HG02571 (cell line): ENCODE data around the gene SPON1.
"Not testable (repeated sequence)": the region's sequence is repeated elsewhere in the genome, so short reads cannot be mapped to it uniquely, and the experiment has no call there.

Source experiments
- ATAC-seq: cut with Tn5 transposase; IDR thresholded peaks from one replicate; pipeline ENCODE4 v1.9.1; 2021; ENCODE audit warnings: mild to moderate bottlenecking, moderate library complexity; ENCODE audit not compliant: unreplicated experiment

The SPON1 gene

GRCh38 chr11:14075118-14076078 lies 112.9 kb downstream of the SPON1 start:
- ATAC-seq, result no peak

- no peak for ATAC-seq
These were observed 116.5 kb downstream of the SPON1 start for GRCh38 chr11:14079011-14079410.

- ATAC-seq, result no peak
These were observed 117.3 kb downstream of the SPON1 start for GRCh38 chr11:14079797-14080196.

- ATAC-seq, result no peak
These were observed 119.2 kb downstream of the SPON1 start for GRCh38 chr11:14081581-14082231.

GRCh38 chr11:14082338-14082737 lies 119.8 kb downstream of the SPON1 start:
- ATAC-seq, result no peak

GRCh38 chr11:14088861-14089260 lies 126.3 kb downstream of the SPON1 start:
- not testable (repeated sequence) for ATAC-seq

GRCh38 chr11:14089690-14090462 lies 127.4 kb downstream of the SPON1 start:
- no peak for ATAC-seq

- ATAC-seq, result not testable (repeated sequence)
These were observed 128.1 kb downstream of the SPON1 start for GRCh38 chr11:14090631-14091030.

GRCh38 chr11:14093065-14093464 lies 130.5 kb downstream of the SPON1 start:
- no peak for ATAC-seq

GRCh38 chr11:14094481-14095037 lies 132.0 kb downstream of the SPON1 start:
- ATAC-seq, result no peak

GRCh38 chr11:14095882-14096281 lies 133.4 kb downstream of the SPON1 start:
- no peak for ATAC-seq

GRCh38 chr11:14096606-14097005 lies 134.1 kb downstream of the SPON1 start:
- no peak for ATAC-seq

- ATAC-seq, result no peak
These were observed 138.9 kb downstream of the SPON1 start for GRCh38 chr11:14101388-14101787.

GRCh38 chr11:14102766-14103165 lies 140.2 kb downstream of the SPON1 start:
- ATAC-seq, result no peak

- ATAC-seq, result no peak
These were observed 142.9 kb downstream of the SPON1 start for GRCh38 chr11:14105446-14105845.

GRCh38 chr11:14106303-14107049 lies 144.0 kb downstream of the SPON1 start:
- no peak for ATAC-seq

GRCh38 chr11:14107050-14107430 lies 144.5 kb downstream of the SPON1 start:
- no peak for ATAC-seq

GRCh38 chr11:14109742-14110141 lies 147.2 kb downstream of the SPON1 start:
- ATAC-seq, result no peak

- no peak for ATAC-seq
These were observed 148.1 kb downstream of the SPON1 start for GRCh38 chr11:14110629-14111028.

- no peak for ATAC-seq
These were observed 149.0 kb downstream of the SPON1 start for GRCh38 chr11:14111496-14111895.
